ENCODE results near the gene NDFIP2. TPM values are rescaled to one million over a fixed set of nuclear protein-coding genes. Genes with fewer than 3 reads are reported as not detected.

NDFIP2 gene
- total and polyA plus RNA-seq, 10 of the 15 experiments (the other 5 are each of a cell fraction or from before 2014, with no cell fraction given), result 17.9 to 57.2 (median 30.6) TPM

- no peaks in the 10 kb centered on the region; the same call in 2 of the 3 replicates for H3K9me3 ChIP-seq (replicated peaks; ENCODE audit: control insufficient read depth, insufficient read depth, low read length)
- no peaks in the 10 kb centered on the region for H3K27me3 ChIP-seq (replicated peaks in 1 of 2; ENCODE audit: control insufficient read depth in 2 of 2, insufficient read depth in 2 of 2, low read length in 1 of 2)
- no peak for DNase-seq (ENCODE audit: low read depth, low spot score)
- H2AFZ ChIP-seq (ENCODE audit: control insufficient read depth, low read depth, low read length), result no peak overlapping the region
- POLR2A ChIA-PET, result interaction anchor here (0.7 to 2.4 kb wide), 5 partner anchors 9 to 83 kb away, joined by 3 to 8 read pairs (median 4); no protein-coding TSS in a partner anchor
- no peak overlapping the region for H3K27ac ChIP-seq (ENCODE audit: control insufficient read depth, insufficient read depth)
- no peaks in the 10 kb centered on the region for H4K20me1 ChIP-seq (ENCODE audit: control insufficient read depth, insufficient read depth)
- no peak overlapping the region for H3K9ac ChIP-seq (ENCODE audit: control insufficient read depth, insufficient read depth, low read length)
- no peak overlapping the region for H3K4me3 ChIP-seq
- peaks cover 4% of the 10 kb centered on the region; the same call in 1 of the 2 replicates for H3K4me1 ChIP-seq (ENCODE audit: control insufficient read depth, insufficient read depth, low read length)
- no TSS peak for BruUV-seq (replicated peaks)
- peak overlapping the region; percentile 13; the same call in 1 of the 2 replicates for H3K4me2 ChIP-seq (ENCODE audit: control insufficient read depth, insufficient read depth)
- SMC1A ChIA-PET (ENCODE audit: uncharacterized antibody, unreplicated experiment), result interaction anchor here (0.7 to 6.1 kb wide), 18 partner anchors 8 to 138 kb away, joined by 3 to 75 read pairs (median 5); no protein-coding TSS in a partner anchor
- FAIRE-seq, result no peak
- peaks cover 8% of the 10 kb centered on the region for H3K79me2 ChIP-seq (ENCODE audit: control insufficient read depth, insufficient read depth, low read length)
- intact Hi-C loops (cut with micrococcal nuclease; ENCODE audit: unreplicated experiment) (no loop called here), in situ Hi-C loops (cut with MboI) (no loop called here)
- 65% methylated on average over 4 of the region's 4 CpGs for WGBS (ENCODE audit: insufficient coverage, insufficient replicate concordance, low lambda C conversion rate, missing lambda C conversion rate)
- peak; percentile 10 for ATAC-seq
- RAD21 ChIA-PET (ENCODE audit: unreplicated experiment), result interaction anchor here (0.6 to 6.3 kb wide), 9 partner anchors 9 to 61 kb away, joined by 3 to 58 read pairs (median 4); no protein-coding TSS in a partner anchor
- no peaks in the 10 kb centered on the region for H3K36me3 ChIP-seq (ENCODE audit: control insufficient read depth in 2 of 2, insufficient read depth in 2 of 2, low read length in 1 of 2)
- CTCF ChIA-PET, result interaction anchor here (0.8 to 5.5 kb wide), 13 partner anchors 8 to 93 kb away, joined by 3 to 50 read pairs (median 5); no protein-coding TSS in a partner anchor
- TF ChIP-seq FOXM1 (IDR thresholded peaks at IDR 0.05; ENCODE audit: low read depth, low read length) (no peak), JUND (IDR thresholded peaks at IDR 0.05; ENCODE audit: low read depth, low read length) (no peak), ELK1 (IDR thresholded peaks at IDR 0.05; ENCODE audit: low read depth, low read length) (no peak), SMAD5 (IDR thresholded peaks at IDR 0.05; ENCODE audit: low read depth) (no peak), POU2F2 (IDR thresholded peaks at IDR 0.05; ENCODE audit: borderline replicate concordance, low read depth, low read length) (no peak), ATF3 (IDR thresholded peaks at IDR 0.05; ENCODE audit: borderline replicate concordance, extremely low read depth, low read depth, low read length) (no peak), ZZZ3 (IDR thresholded peaks at IDR 0.05; ENCODE audit: control insufficient read depth, insufficient read length, low read depth) (no peak), MAX (IDR thresholded peaks at IDR 0.05; ENCODE audit: low read depth, low read length) (no peak), ZNF207 (IDR thresholded peaks at IDR 0.05; ENCODE audit: borderline replicate concordance) (no peak), ZNF592 (IDR thresholded peaks at IDR 0.05) (no peak), SUZ12 (IDR thresholded peaks at IDR 0.05; ENCODE audit: unreplicated experiment) (no peak), KLF5 (IDR thresholded peaks at IDR 0.05; ENCODE audit: partially characterized antibody) (no peak), IRF4 (IDR thresholded peaks at IDR 0.05; ENCODE audit: low read depth, low read length) (no peak), PML (IDR thresholded peaks at IDR 0.05; ENCODE audit: low read length) (no peak)
Observed at GRCh38 chr13:79485014-79485811, 4.3 kb downstream of the NDFIP2 start.
